ENCODE measurements around the gene ADAM12. TPM values are rescaled to one million over a fixed set of nuclear protein-coding genes. Genes with fewer than 3 reads are reported as not detected.

ADAM12 gene
- total RNA-seq, 1 donor from 2014 or later, result 0.20 TPM

DNA sequence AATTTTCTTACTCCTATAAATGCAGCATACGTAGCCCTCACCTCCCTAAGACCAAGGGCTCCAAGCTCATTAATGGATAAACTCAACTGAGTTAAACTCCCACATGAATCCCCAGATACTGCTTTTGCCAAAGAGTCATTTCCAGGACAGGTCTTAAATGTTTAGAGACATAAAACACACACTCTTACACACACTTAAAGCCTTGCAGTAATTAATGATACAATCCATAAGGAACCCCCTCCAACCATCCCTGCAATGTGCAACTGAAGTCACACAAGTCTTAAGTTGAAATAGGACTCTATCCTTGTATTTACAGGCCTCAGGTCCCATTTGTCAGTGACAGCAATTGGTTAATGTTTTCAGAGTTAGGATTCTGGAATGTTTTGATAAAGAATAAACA is 297.8 kb downstream of the ADAM12 start:
- DNase-seq (ENCODE audit: low read depth in 2 of 2), result no peak

DNA sequence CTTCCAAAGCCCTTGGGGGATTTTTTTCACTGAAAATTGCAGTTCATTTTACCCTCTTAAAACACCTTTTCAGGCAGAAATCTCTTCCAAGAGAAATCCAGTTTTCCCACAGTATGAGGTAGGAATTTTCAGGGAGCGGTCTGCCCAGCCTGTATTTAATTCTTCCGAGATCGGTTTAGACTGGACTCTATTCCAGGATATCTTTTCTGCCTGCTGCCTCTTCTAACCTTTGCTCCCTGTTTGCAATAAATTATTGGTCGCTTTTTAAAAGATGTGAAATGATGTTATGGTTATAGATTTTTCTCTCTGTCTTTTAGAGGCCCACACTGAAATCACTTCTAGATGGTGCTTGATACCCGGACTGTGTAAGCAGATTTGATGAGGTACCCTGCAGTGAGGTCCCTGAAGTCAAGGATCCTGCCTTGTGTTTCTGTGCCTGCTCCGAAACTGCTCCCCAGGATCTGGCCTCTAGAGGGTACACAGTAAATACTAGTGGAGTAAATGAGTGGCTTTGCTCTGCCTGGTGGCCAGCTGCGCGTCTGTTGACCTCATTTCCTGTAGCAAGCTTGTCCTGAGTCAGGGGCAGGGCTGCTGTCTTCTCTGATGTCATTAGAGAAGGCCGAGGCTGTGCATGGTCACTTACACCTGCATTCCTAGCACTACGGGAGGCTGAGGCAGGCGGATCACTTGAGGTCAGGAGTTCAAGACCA is 300.3 kb downstream of the ADAM12 start:
- DNase-seq (ENCODE audit: low read depth in 2 of 2), result peak; percentile 36 to 79

DNA sequence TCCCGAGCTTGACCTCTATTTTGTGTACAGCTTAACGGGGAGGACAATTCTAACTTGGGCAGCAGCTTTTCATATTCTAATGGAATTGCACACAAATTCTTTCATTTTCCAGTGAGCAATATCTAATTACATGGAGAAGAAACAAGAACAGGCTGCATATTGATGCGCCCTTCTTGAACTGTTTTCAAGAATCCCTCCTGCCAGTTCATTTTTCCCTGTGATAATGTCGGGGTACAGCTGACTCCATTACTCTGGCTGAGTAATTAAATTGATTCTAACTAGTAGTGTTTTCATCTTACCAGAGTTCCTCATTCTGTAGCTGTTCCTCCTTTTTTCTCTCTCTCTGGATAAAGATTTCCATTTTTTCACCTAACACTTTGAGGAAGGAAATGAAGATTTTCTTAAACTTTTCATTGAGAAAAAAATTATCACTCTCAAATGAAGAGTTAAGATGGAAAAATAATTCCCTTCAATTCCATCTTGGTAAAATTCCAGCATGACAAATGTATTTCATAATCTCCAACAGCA is 301.1 kb downstream of the ADAM12 start:
- DNase-seq (ENCODE audit: low read depth in 2 of 2), result no peak

DNA sequence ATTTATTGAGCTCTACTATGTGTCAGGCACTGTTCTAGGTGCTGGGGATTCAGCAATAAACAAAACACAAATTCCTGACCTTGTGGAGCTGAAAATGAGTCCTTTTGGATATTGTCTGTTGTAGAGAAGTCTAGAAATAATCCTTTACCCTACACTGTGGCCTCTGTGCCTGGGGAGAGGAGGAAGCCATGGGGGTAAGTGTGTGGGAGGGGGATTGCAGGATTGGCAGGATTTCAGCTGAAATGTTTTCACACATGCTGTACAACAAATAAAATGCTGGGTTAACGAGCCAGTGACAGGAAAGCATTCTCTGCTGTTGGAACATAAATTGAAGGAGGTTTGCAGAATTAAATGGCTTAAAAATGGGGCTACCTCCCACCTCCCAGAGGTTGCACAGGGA is 302.5 kb downstream of the ADAM12 start:
- DNase-seq (ENCODE audit: low read depth in 2 of 2), result no peak

DNA sequence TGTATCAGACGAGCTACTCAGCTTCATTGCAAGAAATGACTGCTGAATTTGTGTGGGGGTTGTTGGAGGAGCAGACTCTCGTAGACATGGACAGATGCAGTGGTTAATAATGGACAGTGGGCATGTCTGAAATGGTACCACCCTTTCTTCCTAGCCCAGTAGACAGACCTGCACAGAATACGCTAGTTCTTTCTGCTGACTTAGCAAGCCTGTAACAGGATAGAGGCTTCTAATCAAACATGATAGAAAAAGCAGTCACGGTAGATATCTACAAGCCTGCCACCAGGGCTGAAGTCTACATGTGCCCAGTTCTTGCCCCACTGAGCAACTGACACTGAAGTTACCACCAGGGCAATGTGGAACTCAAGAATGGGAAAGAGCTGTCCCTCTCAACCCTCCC is 303.9 kb downstream of the ADAM12 start:
- DNase-seq (ENCODE audit: low read depth in 2 of 2), result no peak

DNA sequence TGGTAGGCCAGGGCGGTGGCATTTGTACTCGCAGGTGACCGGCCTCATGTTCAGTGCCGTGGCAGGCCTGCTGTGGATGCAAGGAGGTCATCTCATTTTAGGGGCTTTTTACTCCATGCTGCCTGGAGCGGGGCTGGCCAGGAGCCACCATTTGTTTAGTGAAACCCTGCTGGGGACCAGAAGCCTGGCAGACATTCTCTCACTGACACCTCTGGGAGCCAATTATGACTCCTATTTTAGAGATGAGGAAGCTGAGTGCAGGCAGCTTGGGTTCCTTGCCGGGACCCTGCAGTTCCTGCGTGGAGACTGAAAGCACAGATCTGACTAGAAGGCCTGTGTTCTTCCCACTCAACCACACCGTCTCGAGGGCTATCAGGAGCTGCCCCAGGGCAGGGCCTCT is 305.3 kb downstream of the ADAM12 start:
- DNase-seq (ENCODE audit: low read depth in 2 of 2), result no peak

DNA sequence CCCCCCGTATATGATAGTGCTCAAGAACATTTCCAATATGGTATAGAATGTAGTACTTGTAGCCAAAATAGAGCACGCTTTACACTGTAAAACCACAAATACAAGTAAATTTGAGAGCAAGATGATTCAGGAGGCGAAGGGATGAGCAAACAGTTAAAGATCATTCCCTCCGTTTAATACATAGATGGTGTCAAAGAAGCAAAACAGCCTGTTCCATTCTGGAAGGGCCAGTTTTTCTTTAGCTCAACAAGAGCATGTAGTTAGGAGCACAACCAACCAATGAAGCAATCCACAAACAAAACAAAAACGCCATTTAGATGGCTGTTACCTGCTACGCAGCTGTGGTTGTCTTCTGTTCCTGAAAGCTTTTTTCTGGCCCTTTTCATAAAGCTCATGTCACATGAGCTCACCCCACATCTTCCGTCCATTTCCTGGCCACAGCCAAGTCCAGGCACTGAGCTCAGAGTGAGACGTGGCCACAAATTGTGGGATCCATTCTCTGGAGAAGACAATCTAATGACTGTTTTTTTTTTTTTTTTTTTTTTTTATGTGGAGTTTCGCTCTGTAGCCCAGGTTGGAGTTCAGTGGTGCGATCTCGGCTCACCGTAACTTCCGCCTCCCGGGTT is 306.3 kb downstream of the ADAM12 start:
- no peak for DNase-seq (ENCODE audit: low read depth in 2 of 2)

DNA sequence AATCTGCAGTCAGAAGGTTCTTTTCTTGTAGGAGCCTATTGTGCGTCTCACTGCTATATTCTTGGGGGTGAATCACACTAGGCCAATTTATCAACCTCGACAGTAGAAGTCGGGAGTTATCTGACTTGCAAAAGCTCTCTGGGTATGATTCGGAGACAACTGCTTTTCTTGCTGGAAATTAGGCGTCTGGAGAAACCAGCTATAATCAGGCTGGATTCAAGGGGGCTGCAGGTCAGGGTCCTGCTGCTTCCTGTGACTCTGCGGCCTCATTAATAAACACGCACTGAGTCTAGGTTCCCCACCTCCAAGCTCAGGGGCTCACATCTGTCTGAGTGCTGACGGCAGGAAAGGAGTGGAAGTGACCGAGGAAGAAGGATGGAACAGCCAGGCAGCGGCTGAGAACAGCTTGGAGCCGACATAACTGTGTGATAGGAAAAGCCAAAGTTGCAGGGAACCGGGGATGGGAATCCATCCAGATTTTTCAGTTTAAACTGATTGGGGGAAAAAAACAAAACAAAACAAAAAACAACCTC is 307.3 kb downstream of the ADAM12 start:
- peak; percentile 46 to 91 for DNase-seq (ENCODE audit: low read depth in 2 of 2)

DNA sequence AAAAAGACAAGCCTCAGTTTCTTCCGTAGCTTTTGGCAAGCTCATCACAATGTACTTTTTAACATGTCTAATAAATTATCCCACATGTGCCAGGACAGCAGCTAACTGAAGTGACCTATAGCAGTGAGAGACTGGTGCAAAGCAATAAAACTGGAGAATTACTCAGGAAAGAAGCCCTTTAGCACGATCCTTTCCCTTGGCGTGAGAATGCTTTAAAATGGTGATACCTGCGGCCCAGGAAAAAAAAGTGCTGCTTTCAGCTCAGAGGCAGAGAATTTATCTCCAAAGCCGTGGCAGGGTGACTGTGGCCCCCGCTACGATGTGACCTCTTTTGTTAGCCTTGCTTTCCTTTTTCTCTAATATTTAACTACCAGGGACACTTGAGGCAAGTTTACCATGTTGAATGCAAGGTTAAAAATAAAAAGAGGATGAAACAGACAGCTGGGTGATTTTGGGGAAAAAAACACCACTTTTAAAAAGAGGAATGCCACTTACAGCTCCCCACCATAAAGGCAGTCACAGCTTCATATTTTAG is 307.9 kb downstream of the ADAM12 start:
- DNase-seq (ENCODE audit: low read depth in 2 of 2), result no peak

DNA sequence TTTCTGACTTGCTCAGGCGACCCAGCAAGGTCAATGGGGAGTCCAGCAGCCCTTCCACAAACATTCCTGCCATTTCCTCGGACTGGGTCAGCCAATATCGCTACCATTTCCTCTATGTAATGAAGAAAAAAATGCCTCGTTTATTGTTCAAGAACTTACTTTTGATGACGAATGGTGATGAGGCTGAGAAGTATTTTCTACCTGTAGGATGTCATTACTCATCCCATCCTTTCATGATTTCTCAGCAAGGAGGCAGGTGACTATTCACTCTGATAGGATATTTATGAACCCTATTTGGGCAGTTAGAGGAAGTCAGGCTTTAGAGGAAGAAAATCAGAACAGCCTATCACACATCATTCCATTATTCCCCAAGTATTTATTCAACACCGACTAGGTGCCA is 313.3 kb downstream of the ADAM12 start:
- peak in 1 of 2 donors; percentile 41 for DNase-seq (ENCODE audit: low read depth in 2 of 2)

DNA sequence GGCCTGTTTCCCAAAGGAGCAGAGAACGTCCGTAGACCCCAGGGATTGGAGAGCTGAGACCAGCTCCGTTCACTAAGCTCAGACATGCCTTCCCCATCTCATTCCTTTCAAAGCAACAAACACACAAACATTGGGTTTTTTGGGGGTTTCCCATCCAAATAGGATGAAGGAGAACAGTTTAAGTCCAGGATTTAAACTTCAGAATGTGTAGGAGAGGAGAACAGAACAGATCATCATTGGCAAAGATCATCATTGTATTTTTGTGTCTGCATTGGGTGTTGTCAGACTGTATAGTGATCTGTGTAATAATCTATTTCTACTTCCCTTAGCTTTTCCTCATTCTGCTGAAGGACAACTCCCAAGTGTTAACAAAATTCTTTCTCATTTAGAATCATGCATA is 314.0 kb downstream of the ADAM12 start:
- DNase-seq (ENCODE audit: low read depth in 2 of 2), result no peak

DNA sequence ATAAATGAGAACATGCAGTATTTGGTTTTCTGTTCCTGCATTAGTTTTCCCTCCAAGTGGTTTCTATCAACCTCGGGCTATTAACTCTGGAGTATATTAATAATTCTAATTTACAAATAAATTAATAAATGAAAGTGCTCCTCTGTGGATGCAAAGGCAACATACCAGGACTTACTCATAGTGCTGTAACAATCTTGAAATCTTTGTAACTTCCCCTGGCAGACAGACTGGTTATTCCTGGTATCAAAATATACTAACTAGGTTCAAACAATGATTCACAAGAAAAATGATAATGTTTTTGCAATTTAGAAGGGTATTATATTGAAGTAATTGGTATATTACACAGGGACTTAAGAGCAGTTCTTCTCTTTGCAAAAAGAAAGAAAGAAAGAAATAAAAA is 314.7 kb downstream of the ADAM12 start:
- DNase-seq (ENCODE audit: low read depth in 2 of 2), result peak in 1 of 2 donors; percentile 33

DNA sequence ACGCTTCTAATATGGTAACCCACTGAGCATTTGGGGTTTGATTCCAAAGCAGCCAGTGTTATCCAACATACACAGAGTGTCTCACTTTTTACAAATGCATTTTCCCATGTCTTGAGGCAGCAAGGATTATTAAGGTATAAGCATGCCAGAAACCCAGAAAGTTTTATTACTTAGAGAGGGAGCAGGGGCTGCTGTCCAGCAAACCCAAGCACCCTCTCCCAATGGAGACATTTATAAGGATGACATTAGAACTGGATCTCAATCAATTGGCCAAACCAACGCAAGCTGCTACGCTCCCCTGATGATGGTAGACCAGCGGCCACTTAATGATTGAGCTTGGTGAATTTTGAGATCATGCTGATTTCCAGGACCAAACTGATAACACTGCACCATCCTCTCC is 315.7 kb downstream of the ADAM12 start:
- DNase-seq (ENCODE audit: low read depth in 2 of 2), result no peak

DNA sequence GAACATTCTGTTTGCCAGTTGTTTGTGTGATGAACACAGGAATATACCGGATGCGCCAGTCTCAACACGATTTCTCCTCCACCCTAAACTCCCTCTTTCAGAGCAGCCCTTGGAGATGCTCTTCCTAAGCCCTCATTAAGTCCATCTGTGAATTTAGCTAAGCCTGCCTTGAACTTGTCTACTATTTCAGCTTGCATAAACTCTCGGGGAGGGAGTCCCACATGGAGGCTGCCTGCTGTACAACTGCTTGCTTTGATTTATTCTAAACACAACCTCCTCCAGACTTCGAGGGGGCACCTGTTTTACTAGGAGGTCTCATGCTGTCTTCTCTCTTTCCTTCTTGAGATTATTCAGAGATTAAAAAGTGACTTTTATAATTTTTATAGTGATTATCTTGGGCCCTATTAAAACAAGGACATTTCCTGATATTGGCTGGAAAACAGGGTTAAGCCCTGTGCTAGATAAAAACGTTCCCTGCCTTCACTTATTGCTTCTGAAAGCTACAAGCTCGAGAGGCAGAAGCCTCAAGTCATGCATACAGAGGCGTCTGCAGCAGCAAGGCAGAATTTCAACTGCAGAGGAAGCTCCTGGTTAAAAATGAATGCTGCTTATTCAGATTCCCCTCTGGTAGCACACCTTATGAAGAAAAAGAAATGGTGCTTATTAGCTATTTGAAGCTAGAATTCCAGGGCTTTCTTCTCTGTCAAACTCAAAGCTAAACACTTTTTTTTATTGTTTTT is 317.6 kb downstream of the ADAM12 start:
- DNase-seq (ENCODE audit: low read depth in 2 of 2), result no peak

DNA sequence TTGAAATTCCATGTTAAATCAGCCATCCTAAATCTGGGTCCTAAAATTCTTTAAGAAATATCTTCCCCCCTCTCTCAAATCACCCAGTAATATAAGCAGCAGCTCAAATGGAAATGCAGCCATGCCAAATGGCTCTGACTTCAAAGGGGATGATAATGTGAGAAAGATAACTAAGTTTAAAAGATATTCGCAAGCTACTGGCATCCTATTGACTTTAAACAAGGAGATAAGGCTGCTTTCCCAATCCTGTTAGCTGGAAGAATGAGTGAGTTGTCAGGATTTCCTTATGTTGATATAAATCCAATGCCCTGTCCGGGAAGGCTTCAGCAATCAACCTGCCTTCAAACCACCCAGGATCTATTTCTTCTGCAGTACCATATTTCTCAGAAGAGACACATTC is 320.0 kb downstream of the ADAM12 start:
- no peak for DNase-seq (ENCODE audit: low read depth in 2 of 2)

DNA sequence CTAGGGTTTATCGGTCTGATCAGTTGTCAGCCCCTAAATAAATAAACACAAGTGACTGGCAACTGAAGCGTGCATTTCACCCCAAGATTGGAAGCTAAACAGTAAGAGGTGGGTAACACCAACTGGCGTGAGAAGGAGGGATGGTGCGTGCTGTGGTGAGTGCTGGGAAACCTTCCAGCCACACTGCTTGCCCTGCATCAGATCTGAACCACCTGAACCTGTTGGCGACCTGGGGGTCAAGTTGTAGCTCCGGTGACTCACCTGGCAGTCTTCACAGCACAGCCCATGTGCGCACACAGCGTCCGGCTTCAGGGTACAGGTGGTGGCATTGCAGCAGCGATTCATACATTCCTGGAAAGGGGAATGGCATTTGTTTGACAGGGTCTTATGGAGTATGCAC is 321.8 kb downstream of the ADAM12 start:
- no peak for DNase-seq (ENCODE audit: low read depth in 2 of 2)

DNA sequence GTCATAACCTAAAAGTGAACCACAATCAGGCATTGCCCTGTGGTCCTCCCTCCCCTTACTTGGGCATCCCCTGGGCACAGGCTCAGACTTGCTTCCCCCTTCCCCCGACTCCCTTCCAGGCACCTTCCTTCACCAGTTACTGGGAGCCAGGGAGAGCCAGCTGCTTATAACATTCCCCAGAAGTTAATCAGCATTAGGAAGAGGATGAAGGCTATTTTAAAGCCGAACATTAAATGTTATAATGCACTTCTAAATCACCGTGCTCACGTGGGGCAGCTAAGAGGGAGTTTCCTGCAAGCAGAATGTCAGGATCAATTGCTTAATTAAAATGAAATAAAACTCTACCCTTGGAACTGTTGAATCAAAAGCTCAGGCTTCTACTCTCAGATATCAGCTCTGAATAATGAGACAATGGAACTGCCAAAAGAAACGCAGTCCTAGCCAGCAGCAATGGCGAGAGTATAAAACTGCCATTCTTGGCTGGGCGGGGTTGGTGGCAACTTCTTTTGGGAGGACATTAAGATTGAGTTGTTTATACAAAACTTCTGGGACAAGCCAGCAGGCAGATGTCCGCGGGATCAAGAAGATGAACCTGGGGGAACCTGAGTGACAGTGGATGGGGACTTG is 322.4 kb downstream of the ADAM12 start:
- DNase-seq (ENCODE audit: low read depth in 2 of 2), result no peak

DNA sequence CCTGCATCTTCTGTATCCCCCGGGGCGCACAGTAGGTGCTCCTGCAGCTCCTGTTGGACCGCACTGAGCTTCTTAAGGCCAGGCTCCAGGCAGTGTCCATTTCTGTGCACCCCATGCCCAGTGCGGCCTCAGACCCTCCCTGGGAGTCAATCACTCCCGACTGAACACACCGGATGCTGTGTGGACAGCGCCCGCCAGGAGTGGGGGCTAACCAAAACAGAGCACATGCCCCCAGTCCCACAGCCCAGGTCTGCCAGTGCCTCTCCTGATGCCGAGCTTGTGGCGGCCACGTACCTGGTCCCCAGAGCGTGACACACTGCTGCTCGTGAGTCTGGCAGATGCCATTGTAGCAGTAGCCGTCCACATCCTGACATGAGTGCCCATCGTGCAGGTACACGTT is 323.8 kb downstream of the ADAM12 start:
- no peak for DNase-seq (ENCODE audit: low read depth in 2 of 2)

DNA sequence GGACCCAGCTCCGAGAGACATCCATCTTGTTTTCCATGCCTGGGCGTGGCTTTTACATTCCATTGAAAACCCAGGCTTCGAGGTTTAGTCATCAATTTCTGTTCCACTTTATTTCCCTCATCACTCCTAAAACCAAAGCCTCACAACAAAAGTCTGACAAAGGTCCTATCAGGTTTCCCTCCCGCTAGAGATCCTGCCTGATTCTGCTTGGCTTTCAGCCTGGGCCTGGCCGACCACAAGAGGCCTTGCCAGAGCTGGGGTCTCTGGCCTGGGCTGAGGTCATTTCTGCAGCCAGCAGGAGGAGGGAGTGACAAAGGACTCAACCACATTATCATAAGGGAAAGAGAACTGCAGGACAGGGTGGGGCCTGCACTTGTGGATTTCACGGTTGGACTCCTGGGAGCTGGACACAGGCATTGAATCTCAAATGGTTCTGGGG is 324.9 kb downstream of the ADAM12 start:
- peak in 1 of 2 donors; percentile 44 for DNase-seq (ENCODE audit: low read depth in 2 of 2)

DNA sequence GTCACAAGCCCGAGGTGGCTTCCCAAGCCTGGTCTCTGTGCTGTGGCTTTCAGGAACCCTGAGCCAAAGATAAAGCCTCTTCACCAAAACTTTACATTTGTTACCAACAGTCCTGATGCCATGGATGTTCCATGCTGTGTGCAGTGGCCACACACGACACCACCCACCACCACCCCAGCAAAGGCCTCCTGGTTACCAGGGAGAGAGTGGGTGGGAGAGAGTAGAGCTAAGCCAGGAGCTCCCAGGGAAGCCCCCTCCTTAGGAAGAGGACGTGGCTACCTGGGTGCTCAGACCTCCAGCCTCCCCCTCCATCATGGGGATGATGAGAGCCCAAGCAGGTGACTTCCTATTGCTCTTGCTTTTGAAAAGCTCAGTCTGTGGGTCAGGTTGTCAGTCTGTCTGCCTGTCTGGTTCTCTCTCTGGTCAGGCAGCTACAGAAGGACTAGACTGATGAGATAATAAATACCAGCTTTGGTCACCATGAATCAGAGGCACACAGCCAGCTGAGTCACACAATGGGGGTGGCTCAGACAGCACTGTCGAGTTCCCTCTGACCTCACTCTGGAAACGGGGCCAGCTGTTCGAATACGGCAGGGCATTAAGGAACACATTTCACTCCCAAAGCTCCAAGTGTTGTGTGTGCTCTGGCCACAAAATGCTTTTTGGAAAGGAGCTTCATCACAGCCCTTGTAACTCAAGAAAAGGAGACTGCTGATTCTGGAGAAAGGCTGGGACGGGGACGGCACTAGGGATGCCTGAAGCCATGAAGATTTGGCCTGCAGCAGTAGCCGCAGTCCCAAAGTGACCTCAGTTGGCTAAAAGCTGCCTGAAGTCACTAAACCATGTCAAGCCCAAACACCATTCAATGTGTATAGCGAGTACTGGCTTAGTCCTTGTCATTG is 325.9 kb downstream of the ADAM12 start:
- DNase-seq (ENCODE audit: low read depth in 2 of 2), result peak; percentile 92 to 97
